ENCODE results near the gene RNF182.

The RNF182 gene

GRCh38 chr6:14000901-14001300 is 76.1 kb downstream of the RNF182 start:
- H3K4me1 ChIP-seq = peaks cover 0 to 29% (median 2%) of the 10 kb centered on the region in 10 experiments; a peak in 8 of 20 replicates
- TF ChIP-seq Cebpa-rat (IDR thresholded peaks at IDR 0.05) = no peak
- H3K27me3 ChIP-seq = no peaks in the 10 kb centered on the region
- no peaks in the 10 kb centered on the region for H4K20me1 ChIP-seq
- H3K4me3 ChIP-seq = no peak overlapping the region
- peaks cover 0 to 23% (median 8%) of the 10 kb centered on the region in 11 experiments; a peak in 15 of 22 replicates for H3K9me3 ChIP-seq (replicated peaks in 1 of 11)
- peak overlapping the region in 2 of 11 experiments; percentile 5 to 18; a peak in 2 of 22 replicates for H3K4me2 ChIP-seq
- no peak overlapping the region for H3K9ac ChIP-seq
- no peak overlapping the region for H3K27ac ChIP-seq
- no peaks in the 10 kb centered on the region for H3K36me3 ChIP-seq

- Histone ChIP-seq H3K4me1 (peaks cover 0 to 29% (median 2%) of the 10 kb centered on the region in 10 experiments; a peak in 8 of 20 replicates), H3K9me3 (replicated peaks in 1 of 11) (peaks cover 0 to 23% (median 8%) of the 10 kb centered on the region in 11 experiments; a peak in 15 of 22 replicates), H3K27ac (no peak overlapping the region), H3K36me3 (no peaks in the 10 kb centered on the region), H4K20me1 (no peaks in the 10 kb centered on the region), H3K4me2 (peak overlapping the region in 2 of 11 experiments; percentile 5 to 18; a peak in 3 of 22 replicates), H3K27me3 (no peaks in the 10 kb centered on the region), H3K9ac (no peak overlapping the region), H3K4me3 (no peak overlapping the region)
- no peak for TF ChIP-seq Cebpa-rat (IDR thresholded peaks at IDR 0.05)
Observed at GRCh38 chr6:14001329-14002012, 76.7 kb downstream of the RNF182 start.

GRCh38 chr6:14002176-14002947 is 77.6 kb downstream of the RNF182 start:
- peaks cover 0 to 23% (median 8%) of the 10 kb centered on the region in 11 experiments; a peak in 14 of 22 replicates for H3K9me3 ChIP-seq (replicated peaks in 1 of 11)
- peaks cover 0 to 21% (median 2%) of the 10 kb centered on the region in 10 experiments; a peak in 8 of 20 replicates for H3K4me1 ChIP-seq
- H3K27me3 ChIP-seq = no peaks in the 10 kb centered on the region
- H3K4me2 ChIP-seq = no peak overlapping the region
- H4K20me1 ChIP-seq = no peaks in the 10 kb centered on the region
- H3K36me3 ChIP-seq = no peaks in the 10 kb centered on the region
- no peak overlapping the region for H3K9ac ChIP-seq
- no peak overlapping the region for H3K4me3 ChIP-seq
- TF ChIP-seq Cebpa-rat (IDR thresholded peaks at IDR 0.05) = no peak
- no peak overlapping the region for H3K27ac ChIP-seq

GRCh38 chr6:14004258-14004657 is 79.5 kb downstream of the RNF182 start:
- peaks cover 0 to 15% (median 4%) of the 10 kb centered on the region in 11 experiments; a peak in 7 of 22 replicates for H3K9me3 ChIP-seq (replicated peaks in 1 of 11)
- H3K4me1 ChIP-seq = peaks cover 0 to 10% (median 2%) of the 10 kb centered on the region in 10 experiments; a peak in 7 of 20 replicates
- H3K9ac ChIP-seq = no peak overlapping the region
- TF ChIP-seq Cebpa-rat (IDR thresholded peaks at IDR 0.05) = no peak
- no peaks in the 10 kb centered on the region for H3K27me3 ChIP-seq
- H3K36me3 ChIP-seq = no peaks in the 10 kb centered on the region
- no peak overlapping the region for H3K4me2 ChIP-seq
- H3K4me3 ChIP-seq = no peak overlapping the region
- H4K20me1 ChIP-seq = no peaks in the 10 kb centered on the region
- H3K27ac ChIP-seq = no peak overlapping the region

GRCh38 chr6:14008809-14009208 is 84.1 kb downstream of the RNF182 start:
- Histone ChIP-seq H3K4me2 (no peak overlapping the region), H3K36me3 (no peaks in the 10 kb centered on the region), H3K4me3 (no peak overlapping the region), H3K9me3 (replicated peaks in 1 of 11) (peaks cover under 1 to 12% (median 10%) of the 10 kb centered on the region in 11 experiments; a peak in 19 of 22 replicates), H3K27me3 (no peaks in the 10 kb centered on the region), H3K27ac (no peak overlapping the region), H4K20me1 (no peaks in the 10 kb centered on the region), H3K4me1 (no peaks in the 10 kb centered on the region), H3K9ac (no peak overlapping the region)
- no peak for TF ChIP-seq Cebpa-rat (IDR thresholded peaks at IDR 0.05)

GRCh38 chr6:14009431-14009830 is 84.7 kb downstream of the RNF182 start:
- Histone ChIP-seq H4K20me1 (no peaks in the 10 kb centered on the region), H3K4me1 (no peaks in the 10 kb centered on the region), H3K36me3 (no peaks in the 10 kb centered on the region), H3K9ac (no peak overlapping the region), H3K9me3 (replicated peaks in 1 of 11) (peaks cover 0 to 12% (median 10%) of the 10 kb centered on the region in 11 experiments; a peak in 17 of 22 replicates), H3K27ac (no peak overlapping the region), H3K4me3 (no peak overlapping the region), H3K27me3 (no peaks in the 10 kb centered on the region), H3K4me2 (no peak overlapping the region)
- no peak for TF ChIP-seq Cebpa-rat (IDR thresholded peaks at IDR 0.05)

- Histone ChIP-seq H3K4me3 (no peak overlapping the region), H3K27ac (no peak overlapping the region), H3K9ac (no peak overlapping the region), H3K36me3 (no peaks in the 10 kb centered on the region), H4K20me1 (no peaks in the 10 kb centered on the region), H3K9me3 (replicated peaks in 1 of 11) (peaks cover 0 to 15% (median 10%) of the 10 kb centered on the region in 11 experiments; a peak in 17 of 22 replicates), H3K4me2 (no peak overlapping the region), H3K27me3 (no peaks in the 10 kb centered on the region), H3K4me1 (no peaks in the 10 kb centered on the region)
- TF ChIP-seq Cebpa-rat (IDR thresholded peaks at IDR 0.05) = no peak
Observed at GRCh38 chr6:14010275-14010674, 85.5 kb downstream of the RNF182 start.

- Histone ChIP-seq H3K9ac (no peak overlapping the region), H3K4me3 (no peak overlapping the region), H3K36me3 (no peaks in the 10 kb centered on the region), H3K4me1 (no peaks in the 10 kb centered on the region), H3K4me2 (no peak overlapping the region), H3K27me3 (no peaks in the 10 kb centered on the region), H3K9me3 (replicated peaks in 1 of 11) (peaks cover 0 to 15% (median 10%) of the 10 kb centered on the region in 11 experiments; a peak in 17 of 22 replicates), H4K20me1 (no peaks in the 10 kb centered on the region), H3K27ac (no peak overlapping the region)
- TF ChIP-seq Cebpa-rat (IDR thresholded peaks at IDR 0.05) = no peak
Observed at GRCh38 chr6:14012313-14013030, 87.7 kb downstream of the RNF182 start.

- Histone ChIP-seq H3K9ac (no peak overlapping the region), H3K4me3 (no peak overlapping the region), H3K36me3 (no peaks in the 10 kb centered on the region), H3K9me3 (replicated peaks in 1 of 11) (peaks cover 7 to 34% (median 25%) of the 10 kb centered on the region in 11 experiments; a peak in 20 of 22 replicates), H3K27me3 (no peaks in the 10 kb centered on the region), H3K27ac (no peak overlapping the region), H3K4me2 (no peak overlapping the region), H4K20me1 (no peaks in the 10 kb centered on the region), H3K4me1 (peaks cover 3 to 9% (median 6%) of the 10 kb centered on the region in 10 experiments; a peak in 14 of 20 replicates)
- TF ChIP-seq Cebpa-rat (IDR thresholded peaks at IDR 0.05) = no peak
Observed at GRCh38 chr6:14015964-14016363, 91.2 kb downstream of the RNF182 start.

Measured in BLaER1 treated with 17β-estradiol and CSF1 and Interleukin-3, amounts not matched to agents 10 nM and 100 nM (cell line).